HTERT RPE-1 (cell line): Measurements from ENCODE around the gene SLC5A8.

Experiments
- in situ Hi-C: fragments of 300-500 bp; cut with MboI; formaldehyde crosslinking; loops from 4 replicates; pipeline ENCODE4 v1.14.3; 2020; ENCODE audit warnings: low sequenced_read_pairs

Gene SLC5A8, protein sequence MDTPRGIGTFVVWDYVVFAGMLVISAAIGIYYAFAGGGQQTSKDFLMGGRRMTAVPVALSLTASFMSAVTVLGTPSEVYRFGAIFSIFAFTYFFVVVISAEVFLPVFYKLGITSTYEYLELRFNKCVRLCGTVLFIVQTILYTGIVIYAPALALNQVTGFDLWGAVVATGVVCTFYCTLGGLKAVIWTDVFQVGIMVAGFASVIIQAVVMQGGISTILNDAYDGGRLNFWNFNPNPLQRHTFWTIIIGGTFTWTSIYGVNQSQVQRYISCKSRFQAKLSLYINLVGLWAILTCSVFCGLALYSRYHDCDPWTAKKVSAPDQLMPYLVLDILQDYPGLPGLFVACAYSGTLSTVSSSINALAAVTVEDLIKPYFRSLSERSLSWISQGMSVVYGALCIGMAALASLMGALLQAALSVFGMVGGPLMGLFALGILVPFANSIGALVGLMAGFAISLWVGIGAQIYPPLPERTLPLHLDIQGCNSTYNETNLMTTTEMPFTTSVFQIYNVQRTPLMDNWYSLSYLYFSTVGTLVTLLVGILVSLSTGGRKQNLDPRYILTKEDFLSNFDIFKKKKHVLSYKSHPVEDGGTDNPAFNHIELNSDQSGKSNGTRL

DNA sequence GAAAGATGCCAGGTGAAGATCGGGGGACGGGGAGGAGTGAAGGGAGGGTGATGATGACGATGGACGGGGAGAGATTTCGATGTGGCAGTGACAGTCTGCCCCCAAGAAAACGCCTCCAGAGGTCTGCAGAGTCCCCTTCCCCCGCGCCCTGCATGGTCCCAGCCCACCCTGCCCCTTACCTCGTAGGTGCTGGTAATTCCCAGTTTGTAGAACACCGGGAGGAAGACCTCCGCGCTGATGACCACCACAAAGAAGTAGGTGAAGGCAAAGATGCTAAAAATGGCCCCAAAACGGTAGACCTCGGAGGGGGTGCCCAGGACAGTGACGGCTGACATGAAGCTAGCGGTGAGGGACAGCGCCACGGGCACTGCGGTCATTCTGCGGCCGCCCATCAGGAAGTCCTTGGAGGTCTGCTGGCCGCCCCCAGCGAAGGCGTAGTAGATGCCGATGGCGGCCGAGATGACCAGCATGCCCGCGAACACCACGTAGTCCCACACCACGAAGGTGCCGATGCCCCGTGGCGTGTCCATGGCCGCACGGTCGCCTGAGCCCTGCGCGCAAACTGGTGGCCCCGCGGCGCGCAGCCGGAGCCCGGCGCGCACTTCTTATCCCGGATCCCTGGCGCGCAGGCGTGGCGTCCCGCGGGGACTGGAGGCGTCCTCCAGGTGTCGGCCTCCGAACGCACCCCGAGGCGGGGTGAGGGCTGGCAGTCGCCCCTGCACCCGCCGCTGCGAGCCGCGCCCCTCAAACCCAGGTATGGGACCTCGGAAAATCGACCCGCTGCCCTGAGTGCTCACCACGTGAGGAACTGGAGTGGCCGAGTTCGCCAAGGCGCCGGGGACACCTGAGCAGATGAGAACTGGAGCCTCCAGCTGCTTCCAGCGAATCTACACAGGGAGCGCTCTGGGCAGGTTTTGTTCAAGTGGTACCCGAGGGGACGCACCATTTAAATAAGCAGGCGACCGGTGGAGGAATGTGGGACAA is at the start of gene SLC5A8:
TSS of gene SLC5A8 (minus strand) at position 920 of the 984 bp plus-strand sequence. CDS start at position 530, 390 bp downstream.
- in situ Hi-C loops, result no loop called here

DNA sequence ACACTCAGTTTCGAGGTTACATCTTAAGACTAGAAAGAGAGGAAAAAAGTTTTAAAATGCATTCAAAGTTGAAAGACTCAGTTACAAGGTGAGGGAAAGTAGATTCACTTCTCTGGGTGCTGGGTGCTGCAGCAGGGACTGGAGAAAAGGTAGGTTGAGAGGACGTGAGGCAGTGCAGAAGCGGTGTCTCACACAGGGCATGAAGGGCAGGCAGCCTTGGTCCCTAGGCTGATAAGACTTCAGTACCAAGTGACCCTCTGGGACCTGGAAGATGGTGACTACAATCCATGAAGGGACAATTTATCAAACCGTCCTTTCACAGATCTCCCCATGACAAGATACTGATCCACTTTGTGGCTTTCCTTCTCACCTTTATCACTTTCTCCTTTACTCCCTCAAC is 47.3 kb upstream of the SLC5A8 start:
- in situ Hi-C loops, result no loop called here

DNA sequence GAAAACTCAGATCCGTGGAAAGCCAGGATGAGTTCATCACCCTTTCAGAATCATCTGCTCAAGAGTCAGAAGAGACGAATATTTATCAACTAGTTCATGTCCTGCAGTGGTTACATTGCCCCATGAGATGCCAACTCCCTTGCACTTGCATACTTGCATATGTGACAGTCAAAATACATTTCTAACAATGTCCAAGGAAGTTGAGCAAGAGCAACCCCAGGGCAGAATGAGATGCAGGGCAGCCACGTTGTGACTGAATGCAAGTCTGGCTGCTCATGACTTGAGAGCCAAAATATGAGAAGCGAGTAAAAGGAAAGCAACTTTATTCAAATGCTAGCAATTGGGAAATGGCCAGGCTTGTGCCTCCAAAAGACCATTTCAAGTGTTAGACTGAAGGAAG is 46.2 kb upstream of the SLC5A8 start:
- in situ Hi-C loops, result no loop called here

DNA sequence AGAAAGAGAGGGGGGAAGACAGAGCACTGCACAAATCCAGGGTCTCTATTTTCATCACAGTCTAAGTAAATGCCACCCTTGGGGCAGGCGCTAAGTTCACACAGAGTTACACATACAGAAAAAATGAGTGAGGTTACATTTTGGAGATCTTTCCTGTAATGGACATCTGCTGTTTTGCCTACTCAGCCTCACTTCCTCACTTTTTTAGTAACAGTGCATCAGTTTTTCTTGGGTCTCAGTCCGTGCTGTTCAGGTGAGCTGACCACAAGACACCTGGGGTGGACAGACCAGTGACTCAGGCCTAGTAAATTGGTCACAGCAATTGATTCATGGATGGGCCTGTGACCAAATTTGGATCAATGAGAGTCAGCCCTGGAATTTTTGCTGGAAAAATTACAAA is 33.6 kb upstream of the SLC5A8 start:
- in situ Hi-C loops, result no loop called here

DNA sequence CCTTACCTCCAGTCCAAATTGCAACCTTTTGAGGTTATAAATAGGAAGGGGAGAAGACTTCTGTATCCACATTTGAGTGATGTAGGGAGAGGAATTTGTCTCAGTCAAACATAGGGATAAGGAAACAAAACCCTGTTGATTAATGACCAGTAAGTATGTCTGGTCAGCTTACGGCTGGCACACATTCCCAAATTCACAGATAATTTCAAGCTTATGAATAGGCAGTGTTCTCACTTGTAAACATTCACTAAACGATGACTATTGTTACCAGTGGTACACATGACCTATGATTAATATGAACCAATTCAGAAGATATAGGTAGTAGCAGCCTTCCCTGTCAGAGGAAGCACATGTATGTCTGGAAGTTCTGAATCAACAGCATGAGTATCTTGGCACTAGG is 33.0 kb upstream of the SLC5A8 start:
- in situ Hi-C loops, result no loop called here

DNA sequence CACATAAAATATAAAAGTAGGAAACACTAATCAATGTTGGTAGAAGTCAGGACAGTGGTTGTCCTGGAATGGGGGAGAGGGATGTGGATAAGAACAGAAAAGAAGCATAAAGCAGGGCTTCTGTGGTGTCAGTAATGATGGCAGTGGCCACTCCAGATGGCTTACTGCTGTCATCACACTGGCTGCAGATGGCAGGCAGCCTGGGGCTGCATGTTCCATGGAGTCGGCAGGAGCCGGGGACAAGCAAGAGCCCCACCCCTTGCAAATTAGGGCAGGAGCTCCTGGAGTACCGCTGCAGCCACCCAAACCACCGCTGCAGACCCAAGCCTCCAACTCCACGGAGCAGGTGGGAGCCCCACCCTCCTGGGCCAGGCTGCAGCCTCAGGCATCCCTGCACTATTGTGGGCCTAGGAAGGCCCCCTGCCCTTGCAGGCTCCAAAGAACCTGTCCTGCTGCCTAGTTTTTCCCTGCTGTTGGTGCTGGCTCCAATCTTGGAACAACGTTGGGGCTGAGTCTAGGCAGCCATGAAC is 28.8 kb upstream of the SLC5A8 start:
- in situ Hi-C loops, result no loop called here

DNA sequence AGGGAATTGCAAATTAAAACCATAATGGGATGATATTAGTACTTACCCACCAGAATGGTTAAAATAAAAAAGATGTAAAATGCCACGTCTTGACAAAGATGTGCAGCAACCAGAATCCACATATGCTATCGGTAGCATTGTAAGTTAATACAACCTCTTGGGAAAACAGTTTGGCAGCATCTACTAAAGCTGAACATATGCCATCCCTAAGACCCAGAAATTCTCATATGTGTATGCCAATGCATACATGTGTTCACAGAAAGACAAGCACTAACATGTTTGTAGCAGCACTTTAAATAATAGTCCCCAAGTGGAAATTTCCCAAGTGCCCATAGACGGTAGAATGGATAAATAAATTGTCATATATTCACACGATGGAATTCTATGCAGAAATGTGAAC is 28.3 kb upstream of the SLC5A8 start:
- in situ Hi-C loops, result no loop called here

DNA sequence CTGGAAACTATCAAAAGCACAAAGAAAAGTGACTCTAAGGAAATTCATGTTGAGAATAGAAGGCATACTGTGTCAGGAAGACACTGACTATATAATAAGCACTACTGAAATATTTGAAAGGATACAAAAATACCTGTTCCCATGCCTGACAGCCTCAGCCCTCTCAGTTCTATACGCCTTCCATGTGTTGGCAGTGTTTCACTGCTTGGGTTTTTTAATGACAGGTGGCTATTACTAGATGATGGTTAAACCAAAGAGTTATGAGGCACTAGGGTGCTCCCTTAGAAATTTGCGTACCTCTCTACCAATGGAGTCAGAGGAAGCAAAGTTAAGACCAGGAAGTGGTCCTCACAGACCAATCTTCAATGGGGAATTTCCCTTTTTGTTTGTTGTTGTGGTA is 25.6 kb upstream of the SLC5A8 start:
- in situ Hi-C loops, result no loop called here

DNA sequence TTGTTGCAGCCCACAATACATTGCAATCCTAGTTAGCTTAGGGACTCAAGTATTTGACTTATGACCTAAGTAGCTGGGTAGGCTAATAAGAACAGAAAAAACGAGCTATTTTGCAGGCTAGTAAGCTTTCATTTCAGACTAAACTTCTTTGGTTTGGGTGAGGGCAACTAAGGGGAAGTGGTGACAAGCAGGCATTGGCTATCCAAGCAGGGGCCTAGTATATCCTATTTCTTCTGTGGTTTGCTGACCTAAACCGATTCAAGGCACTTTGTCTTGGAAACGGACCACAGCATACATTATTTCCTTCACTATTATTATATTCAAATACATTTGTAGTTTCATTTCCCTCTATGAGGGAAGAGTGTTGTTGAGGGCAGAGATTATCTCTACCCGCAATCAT is 21.6 kb upstream of the SLC5A8 start:
- in situ Hi-C loops, result no loop called here

DNA sequence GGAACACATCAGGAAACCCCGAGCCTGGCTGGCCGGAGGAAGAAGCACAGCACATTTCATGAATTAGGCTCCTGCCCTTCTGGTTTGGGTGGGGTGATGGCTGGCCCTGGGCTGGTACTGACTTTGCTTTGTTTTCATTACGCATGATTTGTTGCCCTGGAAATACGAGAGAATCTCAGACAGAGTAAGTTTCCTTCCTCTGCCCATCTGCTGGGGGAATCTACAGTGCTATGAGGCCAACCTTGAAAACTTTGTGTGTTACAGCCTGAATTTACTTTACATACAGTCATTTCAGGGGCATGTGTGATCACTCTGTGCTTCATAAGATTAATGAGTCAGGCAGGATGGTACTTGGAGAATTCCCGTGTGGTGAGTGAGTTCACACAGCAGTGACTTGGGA is 20.5 kb upstream of the SLC5A8 start:
- in situ Hi-C loops, result no loop called here

DNA sequence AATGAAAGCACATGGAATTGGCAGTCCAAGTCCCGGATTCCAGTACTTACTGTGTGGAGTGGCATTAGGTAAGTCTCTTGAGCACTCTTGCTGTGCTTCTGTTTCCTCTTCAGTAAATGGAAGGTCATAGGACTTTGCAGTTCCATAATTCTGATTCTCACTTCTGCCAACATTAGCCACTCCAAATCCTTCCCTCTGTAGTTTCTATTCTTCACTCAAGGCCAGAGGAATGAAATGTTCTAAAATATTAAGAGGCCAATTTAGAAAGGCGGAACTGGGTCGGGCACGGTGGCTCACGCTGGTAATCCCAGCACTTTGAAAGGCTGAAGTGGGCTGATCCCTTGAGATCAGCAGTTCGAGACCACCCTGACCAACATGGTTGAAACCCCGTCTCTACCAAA is 19.8 kb upstream of the SLC5A8 start:
- in situ Hi-C loops, result no loop called here

DNA sequence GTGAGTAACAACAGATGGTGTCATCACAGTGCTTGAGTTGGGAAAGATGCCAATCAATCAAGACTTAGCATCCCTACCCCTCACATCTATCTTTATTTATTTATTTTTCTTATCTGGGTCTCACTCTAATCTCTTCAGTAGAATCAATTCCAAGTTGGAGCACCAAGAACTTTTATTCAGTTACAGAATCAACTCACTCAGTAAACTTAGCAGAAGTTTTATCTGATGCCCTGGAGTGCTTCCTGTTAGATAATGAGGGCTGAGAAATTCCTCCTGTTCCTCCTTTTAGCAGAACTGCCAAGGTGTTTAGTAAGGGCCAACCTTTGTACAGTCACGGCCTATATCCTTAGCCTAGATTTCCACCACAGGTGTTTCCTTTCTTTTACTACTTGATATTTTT is 11.3 kb upstream of the SLC5A8 start:
- in situ Hi-C loops, result no loop called here

DNA sequence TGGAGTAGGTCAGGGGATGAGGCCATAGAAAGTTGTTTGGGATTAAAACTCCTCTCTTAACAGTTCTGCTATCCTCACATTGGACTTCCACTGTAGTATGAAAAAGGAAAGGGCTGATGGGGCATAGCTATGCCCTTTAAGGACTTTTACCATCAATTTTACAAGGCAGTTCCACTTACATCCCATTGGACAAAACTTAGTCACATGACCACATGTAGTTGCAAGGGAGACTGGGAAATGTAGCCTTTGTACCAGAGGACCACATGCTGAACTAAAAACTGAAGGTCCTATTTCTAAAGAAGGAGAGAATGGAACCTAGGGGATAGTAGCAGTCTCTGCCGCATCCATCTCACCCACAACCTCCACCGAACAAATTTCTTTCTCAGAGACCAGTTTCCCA is 6.8 kb upstream of the SLC5A8 start:
- in situ Hi-C loops, result no loop called here

DNA sequence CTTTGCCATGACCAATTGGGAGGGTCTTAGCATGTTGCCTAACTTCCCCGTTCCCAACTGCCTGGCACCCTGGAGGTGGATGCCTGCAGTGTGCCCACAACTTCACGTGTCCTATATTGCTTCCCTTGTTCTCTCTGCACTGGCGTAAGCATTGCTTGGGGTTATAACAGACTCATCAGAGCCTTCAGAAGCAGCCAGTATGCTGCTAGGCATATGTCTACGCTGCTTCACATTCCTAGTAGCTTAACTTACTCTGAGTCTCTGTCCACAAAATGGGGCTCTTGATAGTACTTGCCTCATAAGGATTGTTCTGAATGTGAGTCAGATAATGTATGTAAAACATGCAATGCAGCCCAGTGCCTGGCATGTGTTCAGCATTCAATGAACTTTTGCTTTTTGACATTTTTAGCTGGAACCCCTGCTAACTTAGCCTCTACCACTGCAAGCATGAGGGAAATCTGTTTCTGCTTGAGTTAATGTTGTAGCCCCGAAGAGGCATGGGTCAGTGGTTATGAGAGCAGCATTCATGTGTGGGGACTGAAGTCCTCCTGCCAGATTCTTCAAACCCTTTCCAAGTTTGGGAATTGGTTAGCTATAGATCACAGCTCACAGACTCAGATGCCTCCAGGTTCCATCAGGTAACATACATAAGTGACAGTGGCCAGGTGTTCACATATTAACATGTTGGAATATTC is 2.8 kb downstream of the SLC5A8 start:
- in situ Hi-C loops, result no loop called here

DNA sequence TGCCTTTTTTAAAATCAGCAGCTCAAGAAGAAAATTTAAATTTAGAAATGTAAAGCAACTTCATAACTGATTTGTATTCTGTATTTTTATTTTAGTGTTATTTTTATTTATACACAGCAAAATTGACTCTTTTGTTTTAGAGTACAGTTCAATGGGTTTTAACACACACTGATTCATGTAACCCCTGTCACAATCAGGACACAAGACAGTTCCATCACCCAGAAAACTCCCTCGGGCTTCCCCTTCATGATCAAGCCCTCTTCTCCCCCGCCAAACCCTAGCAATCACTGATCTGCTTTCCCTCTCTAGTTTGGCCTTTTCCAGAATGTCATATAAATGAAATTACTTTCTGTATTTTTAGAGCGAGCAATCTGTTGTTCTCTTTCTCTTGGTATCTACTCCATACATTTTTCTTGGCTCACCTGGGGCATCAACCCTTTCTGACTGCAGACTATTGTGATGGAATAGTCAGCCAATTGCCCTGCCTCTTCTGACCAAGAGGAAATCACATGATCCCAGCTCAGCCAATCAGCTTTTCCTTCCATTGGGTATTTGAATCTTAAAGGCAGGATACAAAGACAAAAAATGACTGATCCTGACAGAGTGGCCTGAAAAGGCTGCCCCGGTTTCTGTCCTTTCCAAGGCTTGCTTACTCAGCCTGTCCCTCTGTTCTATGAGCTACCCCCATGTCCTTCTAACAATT is 5.3 kb downstream of the SLC5A8 start:
- in situ Hi-C loops, result no loop called here

DNA sequence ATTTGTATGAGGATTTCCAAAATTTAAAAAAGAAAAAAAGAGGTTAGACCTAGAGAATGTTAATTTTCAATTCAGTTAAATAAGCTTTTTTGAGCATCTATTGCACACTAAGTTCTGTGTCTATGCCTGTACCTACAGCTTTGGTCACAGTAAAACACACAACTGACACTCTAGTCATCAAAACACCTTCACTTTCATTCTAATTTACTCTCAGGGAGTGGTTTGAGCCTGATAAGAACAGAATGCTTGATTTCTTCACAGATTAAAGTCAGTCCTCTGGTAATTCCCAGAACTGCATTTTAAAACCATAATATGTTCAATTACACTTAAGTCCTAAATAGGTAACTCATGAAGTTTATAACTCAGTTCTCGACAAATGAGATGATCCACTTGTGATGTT is 9.2 kb downstream of the SLC5A8 start:
- in situ Hi-C loops, result no loop called here

DNA sequence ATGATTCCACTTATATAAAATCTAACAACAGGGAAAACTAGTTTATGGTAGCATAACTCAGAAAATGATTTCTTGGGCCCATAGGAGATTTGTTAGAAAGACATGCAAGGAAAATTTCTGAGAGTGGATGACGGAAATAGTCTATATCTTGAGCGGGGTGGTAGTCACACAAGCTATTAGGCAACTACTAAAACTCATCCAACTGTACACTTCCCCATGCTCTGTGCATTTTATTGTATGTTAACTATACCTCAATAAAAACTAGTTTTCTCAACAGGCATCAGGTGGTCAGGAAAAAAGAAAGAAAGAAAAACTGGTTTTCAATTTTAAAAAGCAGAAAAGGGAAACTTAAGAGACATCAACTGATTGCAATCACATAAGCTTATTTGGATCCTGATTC is 9.9 kb downstream of the SLC5A8 start:
- in situ Hi-C loops, result no loop called here

DNA sequence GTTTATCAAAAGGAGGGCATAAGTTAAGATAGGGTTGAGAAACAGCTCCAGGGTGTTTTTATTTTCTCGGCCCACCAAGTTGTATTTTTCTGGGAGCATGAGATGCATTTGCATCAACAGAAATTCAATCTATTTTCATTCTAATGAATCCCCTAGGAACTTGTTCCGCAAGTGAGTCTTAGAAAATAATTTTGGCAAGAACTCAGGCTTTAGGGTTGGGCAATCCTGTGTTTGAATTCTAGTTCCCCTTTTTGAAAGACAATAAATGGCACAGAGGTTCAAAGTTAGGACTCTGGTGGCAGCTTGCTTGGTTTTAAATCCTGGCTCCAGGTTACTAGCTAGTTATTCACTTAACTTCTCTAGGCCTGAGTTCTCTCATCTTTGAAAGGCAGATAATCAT is 23.7 kb downstream of the SLC5A8 start:
- in situ Hi-C loops, result no loop called here

DNA sequence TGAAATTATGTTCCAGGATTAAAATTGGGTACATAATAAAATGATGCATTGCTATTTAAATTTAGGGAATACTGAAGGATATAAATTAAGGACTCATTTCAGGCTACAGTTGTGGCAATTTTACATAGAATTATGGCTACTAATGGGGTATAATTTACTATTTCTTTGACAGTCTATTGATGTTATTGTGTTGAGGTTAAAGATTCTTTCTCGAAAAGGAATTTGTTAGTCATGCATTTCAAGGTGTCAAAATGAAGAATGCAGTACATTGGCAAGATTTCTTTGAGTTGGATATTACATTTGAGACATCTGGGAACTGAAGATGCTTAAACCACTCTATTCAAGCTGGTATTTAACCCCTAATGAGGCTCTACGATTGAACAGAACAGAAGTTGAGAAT is 28.3 kb downstream of the SLC5A8 start:
- in situ Hi-C loops, result no loop called here

DNA sequence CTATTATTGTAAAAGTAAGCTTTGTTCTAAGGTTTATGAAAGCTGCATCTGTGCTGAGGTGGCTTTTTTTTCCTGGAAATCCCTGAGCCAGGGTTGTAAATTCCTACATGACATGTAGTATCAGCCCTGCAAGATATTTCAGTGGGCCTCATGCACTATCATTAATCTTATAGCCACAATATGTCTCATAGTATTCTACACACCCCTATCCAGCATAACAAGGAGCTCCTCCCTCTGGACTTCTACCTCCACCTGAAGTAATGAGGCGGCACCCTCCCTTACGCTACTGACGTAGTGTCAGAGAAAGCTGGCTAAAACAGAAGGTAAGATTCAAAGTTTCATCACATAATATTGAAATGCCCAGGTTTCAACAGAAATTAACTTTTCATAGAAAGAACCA is 35.5 kb downstream of the SLC5A8 start:
- in situ Hi-C loops, result no loop called here
